ENCODE data around the gene GOLGA6L7. TPM values are rescaled to one million over a fixed set of nuclear protein-coding genes. Genes with fewer than 3 reads are reported as not detected.

GOLGA6L7 gene
- total and polyA plus RNA-seq, 2 of the 8 experiments (the other 6 are each of a cell fraction or from before 2014, with no cell fraction given), result not detected

DNA sequence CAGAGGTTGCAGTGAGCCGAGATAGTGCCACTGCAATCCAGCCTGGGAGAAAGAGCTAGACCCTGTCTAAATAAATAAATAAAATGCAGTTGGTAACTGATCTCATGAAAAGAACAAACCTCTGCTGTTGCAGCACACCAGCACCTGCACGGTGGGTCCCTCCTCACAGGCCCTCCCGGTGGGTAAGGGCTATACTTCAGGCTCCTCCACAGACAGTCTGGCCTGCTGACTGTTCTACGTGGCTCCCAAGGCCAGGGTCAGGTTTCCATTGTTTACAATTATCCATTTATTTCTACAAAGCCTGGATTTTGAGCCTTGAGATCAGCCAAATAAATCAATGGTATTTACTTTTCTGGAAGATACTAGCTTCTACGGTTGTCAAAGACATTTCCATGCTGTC, 32.2 kb upstream of the GOLGA6L7 start:
- Histone ChIP-seq H3K27ac (ENCODE audit: low read depth, low read length) (no peak overlapping the region), H2BK15ac (ENCODE audit: low read length) (no peak overlapping the region), H3K9me3 (ENCODE audit: insufficient read depth in 2 of 2, low read depth in 1 of 2, low read length in 1 of 2) (no peaks in the 10 kb centered on the region), H4K20me1 (replicated peaks in 1 of 2; ENCODE audit: control insufficient read depth in 1 of 2, insufficient read depth in 2 of 2, low read length in 2 of 2) (no peaks in the 10 kb centered on the region), H3K79me1 (ENCODE audit: low read depth, low read length) (no peaks in the 10 kb centered on the region), H2BK5ac (ENCODE audit: low read depth, low read length) (no peak overlapping the region), H3K23ac (ENCODE audit: insufficient read length) (no peak overlapping the region), H3K9ac (replicated peaks in 1 of 4; ENCODE audit: extremely low read depth in 1 of 4, low read depth in 3 of 4, low read length in 3 of 4) (no peak overlapping the region), H3K4ac (replicated peaks; ENCODE audit: insufficient read length, low read depth, low read length) (no peak overlapping the region), H3K4me3 (ENCODE audit: extremely low read depth in 1 of 4, insufficient read depth in 2 of 4, low read depth in 3 of 4, low read length in 4 of 4) (no peak overlapping the region), H2AFZ (ENCODE audit: low read length) (no peak overlapping the region), H4K91ac (replicated peaks; ENCODE audit: insufficient read length, low read length) (no peak overlapping the region), H3K18ac (ENCODE audit: extremely low read depth, low read length) (no peak overlapping the region), H3K4me2 (ENCODE audit: insufficient read depth in 1 of 2, low read depth in 2 of 2, low read length in 2 of 2) (no peak overlapping the region), H3K23me2 (ENCODE audit: low read depth, low read length) (no peaks in the 10 kb centered on the region; the same call in 1 of the 2 replicates), H3K27me3 (replicated peaks in 1 of 4; ENCODE audit: control insufficient read depth in 3 of 4, extremely low read depth in 1 of 4, insufficient read depth in 3 of 4, low read length in 3 of 4) (peaks cover 6 to 23% (median 17%) of the 10 kb centered on the region in 4 experiments; a peak in 6 of 7 replicates), H2BK12ac (ENCODE audit: low read depth, low read length) (no peak overlapping the region), H3K4me1 (replicated peaks in 1 of 4; ENCODE audit: control insufficient read depth in 3 of 4, insufficient read depth in 4 of 4, low read length in 3 of 4) (peaks cover 8 to 16% (median 13%) of the 10 kb centered on the region in 4 experiments; a peak in 6 of 7 replicates), H3K14ac (ENCODE audit: insufficient read length) (no peak overlapping the region), H2AK5ac (ENCODE audit: low read depth, low read length) (no peak overlapping the region), H3K79me2 (ENCODE audit: control insufficient read depth in 1 of 2, insufficient read depth in 2 of 2, low read length in 2 of 2) (no peaks in the 10 kb centered on the region), H3K56ac (replicated peaks; ENCODE audit: insufficient read length, low read depth, low read length) (no peak overlapping the region), H4K8ac (ENCODE audit: extremely low read depth, insufficient read depth, low read length) (no peak overlapping the region), H3K36me3 (ENCODE audit: control insufficient read depth in 2 of 4, insufficient read depth in 4 of 4, low read length in 3 of 4) (no peaks in the 10 kb centered on the region), H2BK120ac (replicated peaks; ENCODE audit: low read depth, low read length) (no peak overlapping the region), H2BK20ac (ENCODE audit: low read length) (no peak overlapping the region), H4K5ac (ENCODE audit: insufficient read length, low read depth, low read length) (no peak overlapping the region)
- no peak for FAIRE-seq
- no peak for DNase-seq (ENCODE audit: low read depth in 1 of 2, low spot score in 2 of 2)
- ChIA-PET CTCF (ENCODE audit: partially characterized antibody) (interaction anchor here (1.1 to 2.4 kb wide), 4 partner anchors 9 to 239 kb away, joined by 3 to 7 read pairs (median 3); no protein-coding TSS in a partner anchor), POLR2A (ENCODE audit: partially characterized antibody) (no interaction called here)
- WGBS, 2 experiments (ENCODE audit: extremely low coverage in 1 of 2, insufficient coverage in 1 of 2, insufficient read length in 1 of 2, insufficient replicate concordance in 2 of 2, low coverage in 1 of 2, low lambda C conversion rate in 2 of 2, missing lambda C conversion rate in 1 of 2), result 91% methylated on average over 5 of the region's 5 CpGs; no CpG with 5 or more reads in 1 of the 2 experiments
- no peak for TF ChIP-seq PHF8 (conservative IDR thresholded peaks at IDR 0.05; ENCODE audit: low read depth, low read length)
- no peak for TF ChIP-seq KDM5A (IDR thresholded peaks at IDR 0.05; ENCODE audit: low read length)
- TF ChIP-seq RFX5 (IDR thresholded peaks at IDR 0.05; ENCODE audit: borderline replicate concordance, low read depth, low read length), result no peak
- no peak for TF ChIP-seq SAP30 (IDR thresholded peaks at IDR 0.05; ENCODE audit: insufficient read depth, insufficient replicate concordance, low read length)
- TF ChIP-seq HDAC2 (IDR thresholded peaks at IDR 0.05; ENCODE audit: borderline replicate concordance in 1 of 2, low read depth in 2 of 2, low read length in 2 of 2), result no peak
